Measurements from ENCODE around the gene ASB13.

Gene ASB13

GRCh38 chr10:5663692-5664427 is 2.5 kb downstream of the ASB13 start (continued):
- TF ChIP-seq, protein P1, sequence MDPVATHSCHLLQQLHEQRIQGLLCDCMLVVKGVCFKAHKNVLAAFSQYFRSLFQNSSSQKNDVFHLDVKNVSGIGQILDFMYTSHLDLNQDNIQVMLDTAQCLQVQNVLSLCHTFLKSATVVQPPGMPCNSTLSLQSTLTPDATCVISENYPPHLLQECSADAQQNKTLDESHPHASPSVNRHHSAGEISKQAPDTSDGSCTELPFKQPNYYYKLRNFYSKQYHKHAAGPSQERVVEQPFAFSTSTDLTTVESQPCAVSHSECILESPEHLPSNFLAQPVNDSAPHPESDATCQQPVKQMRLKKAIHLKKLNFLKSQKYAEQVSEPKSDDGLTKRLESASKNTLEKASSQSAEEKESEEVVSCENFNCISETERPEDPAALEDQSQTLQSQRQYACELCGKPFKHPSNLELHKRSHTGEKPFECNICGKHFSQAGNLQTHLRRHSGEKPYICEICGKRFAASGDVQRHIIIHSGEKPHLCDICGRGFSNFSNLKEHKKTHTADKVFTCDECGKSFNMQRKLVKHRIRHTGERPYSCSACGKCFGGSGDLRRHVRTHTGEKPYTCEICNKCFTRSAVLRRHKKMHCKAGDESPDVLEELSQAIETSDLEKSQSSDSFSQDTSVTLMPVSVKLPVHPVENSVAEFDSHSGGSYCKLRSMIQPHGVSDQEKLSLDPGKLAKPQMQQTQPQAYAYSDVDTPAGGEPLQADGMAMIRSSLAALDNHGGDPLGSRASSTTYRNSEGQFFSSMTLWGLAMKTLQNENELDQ (tag by site-specific recombination; IDR thresholded peaks at IDR 0.05; ENCODE audit: low read depth): no peak
- 0 out of 2 replicates have a peak, but pooled peaks have one; percentile 8 for TF ChIP-seq ZXDB (tag by site-specific recombination; IDR thresholded peaks at IDR 0.05)
- TF ChIP-seq SP2 (tag by site-specific recombination; IDR thresholded peaks at IDR 0.05): peak; percentile 37; the same call in 1 of the 2 replicates
- no peak for TF ChIP-seq ZNF335 (tag by site-specific recombination; conservative IDR thresholded peaks at IDR 0.05)
- TF ChIP-seq ZNF266 (tag by site-specific recombination; IDR thresholded peaks at IDR 0.05; ENCODE audit: low read depth): no peak
- peak; percentile 16; the same call in 1 of the 2 replicates for TF ChIP-seq MZF1 (tag by site-specific recombination; IDR thresholded peaks at IDR 0.05; ENCODE audit: borderline replicate concordance)
- no peak for TF ChIP-seq ZNF561 (tag by site-specific recombination; IDR thresholded peaks at IDR 0.05; ENCODE audit: borderline replicate concordance)
- 0 out of 2 replicates have a peak, but pooled peaks have one; percentile 9 for TF ChIP-seq PRDM10 (tag by site-specific recombination; IDR thresholded peaks at IDR 0.05)
- 0 out of 2 replicates have a peak, but pooled peaks have one; percentile 31 for TF ChIP-seq IKZF3 (tag by site-specific recombination; IDR thresholded peaks at IDR 0.05)
- no peak for TF ChIP-seq GFI1B (tag by site-specific recombination; IDR thresholded peaks at IDR 0.05)
- peak; percentile 39; the same call in 1 of the 2 replicates for TF ChIP-seq ZBTB20 (tag by site-specific recombination; IDR thresholded peaks at IDR 0.05)
- peak; percentile 9; the same call in 1 of the 2 replicates for TF ChIP-seq GLIS1 (tag by site-specific recombination; IDR thresholded peaks at IDR 0.05)

DNA sequence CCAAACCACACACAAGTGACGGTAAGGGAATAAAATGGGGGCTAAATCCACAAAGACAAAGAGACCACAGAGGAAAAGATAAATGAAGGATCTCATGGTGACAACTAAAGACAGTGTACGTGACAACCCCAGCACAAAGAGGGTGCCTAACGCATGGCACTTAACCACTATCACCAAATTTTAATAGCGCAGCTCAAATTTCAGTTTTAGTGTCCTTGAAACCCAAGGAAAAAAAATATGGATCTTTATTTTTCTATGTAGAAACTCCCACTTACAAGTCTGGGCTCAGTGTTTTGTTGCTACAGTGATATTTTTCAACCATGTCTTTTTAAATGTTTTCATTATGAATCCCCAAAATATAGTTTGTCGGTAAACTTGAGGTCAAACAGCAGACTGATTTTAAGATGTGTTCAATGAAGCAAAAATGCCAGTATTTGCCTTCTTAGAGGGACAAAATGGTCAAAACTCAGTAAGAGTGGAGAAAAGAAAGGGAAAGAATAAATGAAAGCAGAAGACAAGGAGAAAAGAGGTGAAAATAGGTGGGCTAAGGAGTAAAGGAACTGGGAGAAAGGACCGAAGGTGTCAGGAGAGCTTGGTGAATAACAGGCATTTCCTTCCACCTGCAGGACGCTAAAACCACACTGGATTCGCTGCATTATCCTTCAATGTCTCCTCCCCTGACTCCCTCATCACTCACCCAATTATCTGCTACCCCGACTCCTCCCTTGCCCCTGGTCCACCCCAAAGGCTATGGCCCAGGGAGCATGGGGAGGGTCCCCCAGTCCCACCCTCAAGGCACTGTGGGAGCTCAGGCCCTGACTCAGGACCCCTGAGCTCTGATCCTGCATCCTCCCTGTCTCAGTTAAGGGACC is 3.5 kb downstream of the ASB13 start:
- H3K27ac ChIP-seq (ENCODE audit: extremely low read depth, low read depth, low read length): peak overlapping the region; percentile 2; the same call in 1 of the 2 replicates
- H3K4me1 ChIP-seq (ENCODE audit: control insufficient read depth, insufficient read depth, low read length): peaks cover 22% of the 10 kb centered on the region
- H3K4me3 ChIP-seq (ENCODE audit: low read depth, low read length): no peak overlapping the region
- H3K9me3 ChIP-seq (ENCODE audit: control insufficient read depth, insufficient read depth, low read depth, low read length): no peaks in the 10 kb centered on the region
- ChIA-PET CTCF (interaction anchor here (1.2 to 2.7 kb wide), 3 partner anchors 8 to 33 kb away, joined by 3 to 13 read pairs (median 4); no protein-coding TSS in a partner anchor), POLR2A (no interaction called here)
- H3K36me3 ChIP-seq (ENCODE audit: control insufficient read depth in 2 of 2, insufficient read depth in 1 of 2, low read length in 2 of 2): no peaks in the 10 kb centered on the region
- TF ChIP-seq ZBTB7A (tag by site-specific recombination; IDR thresholded peaks at IDR 0.05; ENCODE audit: low read depth) (no peak), WT1 (tag by site-specific recombination; IDR thresholded peaks at IDR 0.05) (peak; percentile 77), ZBTB1 (tag by site-specific recombination; IDR thresholded peaks at IDR 0.05) (no peak), ZNF416 (tag by site-specific recombination; IDR thresholded peaks at IDR 0.05) (no peak), HOXD13 (CRISPR knock-in tag; IDR thresholded peaks at IDR 0.05; ENCODE audit: borderline replicate concordance) (no peak), ZNF138 (tag by site-specific recombination; IDR thresholded peaks at IDR 0.05; ENCODE audit: borderline replicate concordance) (no peak), ZNF658 (tag by site-specific recombination; IDR thresholded peaks at IDR 0.05) (no peak), ZNF148 (tag by site-specific recombination; IDR thresholded peaks at IDR 0.05; ENCODE audit: borderline replicate concordance) (no peak)
- TF ChIP-seq, protein P2, sequence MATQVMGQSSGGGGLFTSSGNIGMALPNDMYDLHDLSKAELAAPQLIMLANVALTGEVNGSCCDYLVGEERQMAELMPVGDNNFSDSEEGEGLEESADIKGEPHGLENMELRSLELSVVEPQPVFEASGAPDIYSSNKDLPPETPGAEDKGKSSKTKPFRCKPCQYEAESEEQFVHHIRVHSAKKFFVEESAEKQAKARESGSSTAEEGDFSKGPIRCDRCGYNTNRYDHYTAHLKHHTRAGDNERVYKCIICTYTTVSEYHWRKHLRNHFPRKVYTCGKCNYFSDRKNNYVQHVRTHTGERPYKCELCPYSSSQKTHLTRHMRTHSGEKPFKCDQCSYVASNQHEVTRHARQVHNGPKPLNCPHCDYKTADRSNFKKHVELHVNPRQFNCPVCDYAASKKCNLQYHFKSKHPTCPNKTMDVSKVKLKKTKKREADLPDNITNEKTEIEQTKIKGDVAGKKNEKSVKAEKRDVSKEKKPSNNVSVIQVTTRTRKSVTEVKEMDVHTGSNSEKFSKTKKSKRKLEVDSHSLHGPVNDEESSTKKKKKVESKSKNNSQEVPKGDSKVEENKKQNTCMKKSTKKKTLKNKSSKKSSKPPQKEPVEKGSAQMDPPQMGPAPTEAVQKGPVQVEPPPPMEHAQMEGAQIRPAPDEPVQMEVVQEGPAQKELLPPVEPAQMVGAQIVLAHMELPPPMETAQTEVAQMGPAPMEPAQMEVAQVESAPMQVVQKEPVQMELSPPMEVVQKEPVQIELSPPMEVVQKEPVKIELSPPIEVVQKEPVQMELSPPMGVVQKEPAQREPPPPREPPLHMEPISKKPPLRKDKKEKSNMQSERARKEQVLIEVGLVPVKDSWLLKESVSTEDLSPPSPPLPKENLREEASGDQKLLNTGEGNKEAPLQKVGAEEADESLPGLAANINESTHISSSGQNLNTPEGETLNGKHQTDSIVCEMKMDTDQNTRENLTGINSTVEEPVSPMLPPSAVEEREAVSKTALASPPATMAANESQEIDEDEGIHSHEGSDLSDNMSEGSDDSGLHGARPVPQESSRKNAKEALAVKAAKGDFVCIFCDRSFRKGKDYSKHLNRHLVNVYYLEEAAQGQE (tag by site-specific recombination; IDR thresholded peaks at IDR 0.05): peak; percentile 52; the same call in 1 of the 2 replicates

Measured in HEK293 (cell line).